ENCODE results near the gene PRLR. TPM values are rescaled to one million over a fixed set of nuclear protein-coding genes. Genes with fewer than 3 reads are reported as not detected.

Gene PRLR
- total RNA-seq, 1 donor from 2014 or later: 0.50 TPM

DNA sequence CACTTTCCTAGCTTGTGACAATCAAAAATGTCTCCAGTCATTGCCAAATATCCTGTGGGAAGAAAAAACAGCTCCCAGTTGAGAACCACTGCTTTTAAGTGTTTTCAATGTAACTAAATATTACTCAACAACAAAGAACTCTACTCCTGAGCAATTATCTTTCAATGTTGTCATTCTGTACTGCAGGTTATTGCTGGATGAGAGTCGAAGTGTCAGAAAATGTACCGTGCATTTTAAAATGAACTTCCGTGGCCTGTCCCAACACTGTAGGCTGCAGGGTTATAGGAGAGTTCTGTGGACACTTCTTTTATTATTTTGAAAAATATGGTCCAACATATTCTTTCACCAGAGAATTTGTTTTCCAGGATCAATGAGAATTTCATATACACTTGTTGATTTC, 147.8 kb downstream of the PRLR start:
- DNase-seq (ENCODE audit: low read depth): peak; percentile 7

DNA sequence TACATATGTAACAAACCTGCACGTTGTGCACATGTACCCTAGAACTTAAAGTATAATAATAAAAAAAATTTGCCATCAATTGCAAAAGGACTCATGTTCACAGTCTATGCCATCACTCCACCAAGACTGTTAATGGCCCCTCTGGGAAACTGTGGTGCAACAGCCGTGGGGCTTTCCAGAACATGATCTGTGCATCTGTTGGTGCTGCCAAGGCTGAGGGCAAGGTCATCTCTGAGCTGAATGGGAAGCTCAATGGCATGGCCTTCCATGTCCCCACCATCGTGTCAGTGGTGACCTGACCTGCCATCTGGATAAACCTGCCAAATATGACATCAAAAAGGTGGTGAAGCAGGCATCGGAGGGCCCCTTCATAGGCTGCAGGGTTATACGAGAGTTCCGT, 149.2 kb downstream of the PRLR start:
- no peak for DNase-seq (ENCODE audit: low read depth)

DNA sequence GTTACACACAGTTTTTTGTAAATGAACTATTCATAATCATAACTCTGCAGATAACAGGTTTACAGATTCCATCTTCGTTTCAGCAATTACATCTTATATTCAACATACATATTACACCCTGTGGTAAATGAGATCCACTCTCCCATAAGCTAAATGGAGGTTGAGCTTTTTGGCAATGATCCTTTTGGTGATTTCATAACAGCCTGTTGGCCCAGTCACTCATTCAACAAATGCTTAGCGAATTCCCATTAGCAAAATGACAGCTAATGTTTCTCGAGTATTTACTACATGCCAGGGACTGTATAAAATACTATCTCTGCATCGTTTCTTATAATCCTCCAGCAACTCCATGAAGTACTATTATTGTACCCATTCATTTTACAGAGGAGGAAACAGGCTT, 157.1 kb downstream of the PRLR start:
- no peak for DNase-seq (ENCODE audit: low read depth)

DNA sequence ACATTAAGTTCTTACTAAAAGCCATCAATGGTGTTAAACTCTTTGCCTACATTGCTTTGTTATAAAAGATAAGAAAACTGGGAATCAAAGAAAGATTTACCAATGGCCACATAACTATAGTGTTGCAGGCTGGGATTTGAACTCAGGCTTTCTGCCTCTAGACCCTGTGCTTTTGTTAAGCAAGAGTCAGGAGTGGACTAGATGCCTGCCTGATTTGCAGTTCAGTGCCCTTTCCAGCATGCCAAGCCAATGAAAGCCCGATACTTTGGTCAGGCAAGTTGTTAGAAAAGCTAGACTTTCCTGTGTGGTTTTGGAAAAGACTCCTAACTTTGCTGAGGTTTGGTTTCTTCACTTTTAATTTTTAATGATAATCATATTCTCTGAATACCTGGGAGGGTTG, 161.1 kb downstream of the PRLR start:
- DNase-seq (ENCODE audit: low read depth): no peak

DNA sequence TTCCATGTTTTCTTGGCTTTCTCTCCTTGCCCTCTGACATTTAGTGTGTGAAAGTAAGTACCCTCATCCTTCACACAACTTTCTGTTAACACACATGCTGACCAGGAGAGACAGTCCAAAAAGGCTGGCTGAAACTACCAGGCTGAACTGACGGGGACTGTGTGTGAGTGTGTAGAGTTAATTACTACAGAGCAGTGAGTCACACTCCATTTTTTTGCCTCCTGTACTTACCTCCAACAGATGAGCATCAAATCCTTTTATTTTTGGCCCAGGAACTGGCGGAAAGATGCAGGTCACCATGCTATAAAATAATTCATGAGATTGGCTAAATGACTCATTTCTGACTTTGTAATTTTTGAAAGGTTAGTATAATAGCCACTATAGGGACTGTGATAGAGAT, 162.3 kb downstream of the PRLR start:
- DNase-seq (ENCODE audit: low read depth): peak; percentile 46

DNA sequence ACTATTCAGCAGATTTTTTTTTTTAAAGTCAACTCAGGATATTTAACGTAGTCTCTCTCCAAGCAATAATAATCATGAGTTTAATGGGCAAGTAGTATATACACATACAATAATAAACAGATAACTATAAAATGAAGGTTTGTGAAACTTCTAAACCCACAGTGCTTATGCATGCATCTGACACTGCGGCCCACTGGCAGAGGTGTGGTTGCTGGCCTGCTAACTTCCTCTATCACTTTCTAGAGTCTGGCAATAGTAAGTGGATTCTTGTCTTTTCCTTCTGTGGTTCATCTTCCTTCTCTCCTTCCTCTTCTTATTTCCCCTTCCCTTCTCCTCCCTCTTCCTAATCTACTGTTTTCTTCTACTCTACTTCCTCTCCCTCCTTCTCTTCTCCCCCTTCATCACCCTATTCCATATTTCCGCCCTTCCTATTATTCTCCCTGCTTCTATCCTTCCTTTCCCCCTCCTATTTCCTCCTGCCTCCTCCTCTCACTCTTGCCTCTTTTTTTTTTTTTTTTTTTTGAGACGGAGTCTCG, 164.0 kb downstream of the PRLR start:
- no peak for DNase-seq (ENCODE audit: low read depth)

DNA sequence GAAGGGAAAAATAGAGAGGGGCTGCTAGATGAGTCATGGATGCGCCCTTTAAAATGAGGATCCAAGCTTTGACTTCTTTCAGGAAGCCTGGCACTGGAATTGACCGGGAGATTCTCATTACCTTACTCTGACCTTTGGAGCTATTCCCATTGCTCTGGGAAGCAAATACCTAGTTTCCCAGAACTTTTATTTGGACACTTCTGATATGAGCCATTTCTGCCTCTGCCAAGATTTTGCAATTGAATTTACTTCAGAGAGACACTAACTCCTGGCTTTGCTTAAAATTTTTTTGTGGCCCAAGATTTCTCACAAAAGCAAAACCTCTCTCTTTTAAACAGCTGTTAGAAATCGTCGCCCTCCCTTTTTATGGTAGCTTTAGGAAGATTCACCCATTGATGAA, 166.9 kb downstream of the PRLR start:
- DNase-seq (ENCODE audit: low read depth): no peak

DNA sequence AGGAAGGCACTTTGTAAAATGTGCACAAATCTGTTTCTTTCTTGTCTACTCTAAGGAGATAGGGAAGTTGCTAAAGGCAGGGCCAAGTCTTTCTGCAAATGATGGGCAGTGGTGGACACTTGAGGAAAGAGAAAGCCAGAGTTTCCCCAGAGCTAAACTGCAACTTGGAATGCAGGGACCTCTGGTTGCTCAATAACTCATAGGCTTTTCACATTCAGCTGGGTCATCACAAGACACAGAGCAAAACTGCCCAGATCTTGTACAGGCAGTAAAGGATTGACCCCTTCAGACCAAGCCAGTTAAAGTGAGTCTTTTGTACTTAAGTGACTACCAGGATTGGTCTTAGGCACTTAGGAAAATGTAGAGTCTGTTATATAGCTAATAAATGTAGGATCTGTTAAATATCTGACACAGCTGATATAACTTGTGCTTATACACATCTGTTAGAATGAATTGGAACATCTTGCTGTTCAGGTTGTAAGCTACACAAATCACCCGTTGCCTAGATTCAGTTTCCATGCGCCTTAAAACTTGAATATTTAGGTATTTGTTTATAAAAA, 169.0 kb downstream of the PRLR start:
- peak; percentile 79 for DNase-seq (ENCODE audit: low read depth)

DNA sequence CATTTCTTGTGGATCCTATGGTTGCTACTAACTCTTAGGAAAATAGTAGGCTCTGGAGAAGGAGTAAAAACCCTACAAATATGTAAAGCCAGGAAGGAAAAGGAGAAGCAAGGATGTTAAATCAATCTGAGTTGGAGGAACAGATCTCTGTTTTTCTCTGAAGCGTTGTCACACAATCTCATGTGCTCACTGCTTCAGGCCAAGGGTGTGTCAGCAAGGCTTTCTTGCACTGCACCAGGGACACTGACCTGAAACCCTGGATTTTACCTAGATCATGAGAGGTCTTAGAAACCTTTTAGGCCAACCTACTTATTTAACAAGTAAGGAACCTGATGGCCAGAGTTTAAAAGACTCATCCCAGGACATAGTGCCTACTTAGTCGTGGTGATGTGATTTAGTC, 170.1 kb downstream of the PRLR start:
- DNase-seq (ENCODE audit: low read depth): no peak

DNA sequence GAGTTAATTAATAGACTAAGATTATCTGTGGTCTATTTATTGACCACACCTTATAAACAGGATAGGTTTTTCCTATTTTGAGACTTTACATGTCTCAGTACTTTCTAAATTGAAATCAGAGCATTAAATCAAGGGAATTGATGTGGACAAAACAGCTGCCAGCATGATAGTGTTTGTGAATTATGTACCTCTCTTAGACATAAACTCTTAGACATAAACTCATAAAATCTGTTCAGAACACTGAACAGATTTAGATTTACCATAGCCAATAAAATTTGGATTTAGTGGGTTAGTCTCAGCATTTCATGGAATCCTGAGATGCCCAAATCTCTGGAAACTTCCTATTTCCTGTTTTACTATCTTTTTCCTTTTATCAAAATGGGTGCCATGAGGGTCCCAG, 171.0 kb downstream of the PRLR start:
- no peak for DNase-seq (ENCODE audit: low read depth)

DNA sequence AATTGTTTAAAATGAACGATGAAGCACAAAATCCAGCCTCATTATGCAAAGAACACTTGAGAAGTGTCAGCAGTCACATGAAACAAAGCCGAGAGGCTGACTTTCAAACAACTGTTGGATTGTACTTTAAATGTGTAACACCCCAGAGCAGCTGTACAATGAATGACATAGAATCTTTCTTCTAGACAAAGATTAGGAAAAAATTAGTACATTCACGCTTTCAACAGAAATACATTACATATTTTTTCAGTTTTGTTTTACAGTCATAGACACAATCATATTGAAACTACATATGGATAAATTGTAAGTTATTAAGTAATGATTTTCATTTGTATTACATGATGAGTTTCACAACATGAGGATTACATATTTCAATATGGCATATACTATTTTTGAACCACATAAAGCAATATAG, 171.9 kb downstream of the PRLR start:
- DNase-seq (ENCODE audit: low read depth): no peak

DNA sequence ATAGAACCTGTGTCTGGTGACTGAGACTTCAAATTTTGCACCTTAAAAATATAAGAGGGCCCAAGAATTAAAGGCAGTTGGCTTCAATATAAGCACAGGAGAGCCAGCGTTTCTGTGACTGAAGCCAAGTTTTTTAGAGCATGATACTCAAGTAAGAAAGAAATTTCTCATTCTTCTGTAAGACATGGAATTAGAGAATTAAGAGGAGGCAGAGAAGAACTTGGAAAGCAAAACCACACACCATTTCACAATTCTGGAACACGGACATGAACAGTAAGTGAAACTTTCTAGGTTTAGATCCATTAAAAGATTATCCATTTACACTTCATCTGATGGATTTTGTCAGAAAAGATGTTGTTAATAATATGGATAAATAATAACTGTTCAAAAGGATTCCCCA, 173.6 kb downstream of the PRLR start:
- DNase-seq (ENCODE audit: low read depth): no peak

DNA sequence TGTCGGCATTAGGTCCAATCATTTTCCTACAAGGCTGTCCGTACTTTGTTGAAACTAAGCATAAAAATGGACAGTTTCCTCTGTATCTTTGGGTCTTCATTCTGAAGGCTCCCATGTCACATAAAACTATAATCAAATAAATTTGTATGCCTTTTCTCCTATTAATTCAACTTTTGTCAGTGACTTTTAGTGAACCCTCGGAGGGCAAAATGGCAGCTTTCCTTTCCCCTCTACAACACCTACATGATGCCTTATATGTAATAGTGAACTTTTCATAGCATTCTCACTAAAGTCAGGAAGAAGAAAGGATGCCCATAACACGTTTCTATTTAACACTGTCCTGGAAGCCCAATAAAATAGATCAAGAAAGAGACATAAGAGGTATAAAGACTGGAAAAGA, 177.4 kb downstream of the PRLR start:
- no peak for DNase-seq (ENCODE audit: low read depth)

DNA sequence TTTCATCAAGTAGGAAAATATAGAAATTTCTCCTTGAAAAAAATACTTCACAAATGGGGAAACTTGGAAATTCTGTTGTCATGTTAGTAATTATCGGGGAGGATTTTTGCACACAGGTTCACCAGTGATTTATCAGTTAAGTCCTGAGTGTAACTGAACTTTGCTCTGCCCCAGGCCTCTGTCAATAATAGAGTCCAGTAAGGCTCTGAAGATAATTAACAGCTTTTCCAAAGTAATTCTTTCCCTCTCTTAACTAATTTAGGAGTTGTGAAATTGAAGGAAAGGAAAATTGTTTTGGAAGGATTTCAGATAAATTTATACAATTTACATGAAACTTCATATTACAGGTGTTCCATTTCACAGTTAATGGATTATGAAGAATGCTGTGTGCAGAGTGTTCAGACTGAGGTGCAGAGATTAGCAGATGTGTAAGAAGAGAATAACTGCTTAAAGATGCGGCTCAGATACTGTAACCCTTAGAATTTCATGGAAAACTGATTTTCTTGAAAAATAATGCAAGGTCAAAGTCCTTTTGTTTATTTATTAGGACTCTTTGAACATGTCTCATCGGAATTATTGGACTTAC, 179.7 kb downstream of the PRLR start:
- no peak for DNase-seq (ENCODE audit: low read depth)

DNA sequence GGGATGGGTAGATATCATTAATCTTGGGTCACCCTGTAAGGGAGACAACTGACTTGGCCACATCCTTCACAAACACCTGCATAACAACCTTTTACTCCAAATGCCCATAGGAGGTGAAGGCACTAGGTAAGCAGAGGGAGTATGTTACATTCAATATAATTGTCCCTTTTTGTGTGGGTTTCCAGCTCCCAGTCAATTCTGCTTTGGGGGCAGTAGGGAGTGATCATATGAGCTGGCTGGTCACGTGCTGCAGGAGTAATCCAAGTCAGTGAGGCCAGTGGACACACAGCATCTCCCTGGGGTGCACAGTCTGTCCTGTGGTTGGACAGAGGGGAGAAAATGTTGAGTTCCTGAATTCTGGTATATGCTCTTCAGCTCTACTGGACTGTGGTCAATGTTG, 181.4 kb downstream of the PRLR start:
- DNase-seq (ENCODE audit: low read depth): no peak

DNA sequence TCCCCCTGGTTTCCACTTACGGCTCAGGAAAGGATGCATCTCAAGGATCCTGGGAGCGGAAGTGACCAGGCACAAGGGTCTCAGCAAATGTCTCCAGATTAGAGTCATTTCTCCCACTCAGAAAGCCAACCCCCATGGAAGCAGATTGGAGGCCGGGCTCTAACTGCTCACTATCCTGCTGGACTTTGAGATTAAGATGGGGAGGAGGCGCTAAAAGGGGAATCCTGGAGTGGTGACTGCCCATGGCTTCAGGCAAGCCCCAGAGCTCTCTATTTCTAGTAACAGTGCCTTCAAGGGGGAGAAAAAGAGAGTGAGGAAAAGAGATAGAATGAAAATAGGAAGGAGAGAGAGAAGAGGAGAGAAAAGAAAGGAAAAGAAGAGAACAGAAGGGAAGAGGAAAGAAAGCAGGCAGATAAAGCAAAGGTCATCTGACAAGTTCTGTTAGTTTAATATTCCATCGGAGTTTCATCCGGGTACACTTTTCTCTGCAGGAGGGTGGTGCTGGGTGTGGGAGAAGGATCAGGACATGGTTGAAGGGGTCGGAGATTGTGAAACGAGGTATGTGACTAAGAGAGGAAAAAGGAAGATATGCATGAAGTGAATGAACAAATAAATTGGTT, 182.4 kb downstream of the PRLR start, which contains the start of gene AGXT2:
Gene AGXT2, minus strand, starts transcription at position 165 of the 620 bp plus-strand sequence. Its CDS starts 57 bp downstream, at position 108.
- peak; percentile 85 for DNase-seq (ENCODE audit: low read depth)

DNA sequence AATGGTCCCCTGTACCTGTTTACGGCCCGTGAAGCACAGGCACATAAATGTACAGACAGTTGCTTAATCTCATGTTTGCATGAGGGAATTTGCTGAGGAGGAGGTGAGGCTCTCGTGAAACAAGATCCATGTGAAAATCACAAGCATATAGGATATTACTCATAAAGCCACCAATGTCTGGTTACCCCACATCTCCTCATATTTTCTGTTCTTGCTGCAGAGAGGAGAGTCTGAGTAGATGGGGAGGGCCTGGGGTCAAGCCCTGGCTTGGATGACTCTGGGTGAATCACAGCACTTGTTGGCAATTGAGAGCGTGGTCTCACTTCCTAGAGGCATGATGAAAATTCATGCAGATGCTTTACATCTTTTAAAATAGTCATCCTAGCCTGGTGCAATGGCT, 183.5 kb downstream of the PRLR start:
- DNase-seq (ENCODE audit: low read depth): peak; percentile 74

DNA sequence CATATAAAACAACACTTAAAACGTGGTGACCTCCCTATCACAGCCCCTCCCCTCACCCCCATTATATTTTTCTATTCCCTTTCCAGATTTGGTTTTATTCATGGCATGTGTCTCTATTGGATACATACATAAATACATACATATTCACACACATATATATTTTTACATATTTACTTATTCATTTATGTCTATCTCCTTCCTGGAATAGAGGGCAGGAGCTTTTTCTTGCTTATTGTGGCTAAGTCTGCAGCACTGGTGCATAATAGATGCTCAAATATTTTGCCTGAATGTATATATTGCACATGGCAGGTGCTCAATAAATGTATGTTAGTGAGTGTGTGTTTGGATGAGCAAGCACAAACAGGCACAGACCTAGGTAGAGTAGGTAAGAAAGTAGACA, 185.0 kb downstream of the PRLR start:
- no peak for DNase-seq (ENCODE audit: low read depth)

DNA sequence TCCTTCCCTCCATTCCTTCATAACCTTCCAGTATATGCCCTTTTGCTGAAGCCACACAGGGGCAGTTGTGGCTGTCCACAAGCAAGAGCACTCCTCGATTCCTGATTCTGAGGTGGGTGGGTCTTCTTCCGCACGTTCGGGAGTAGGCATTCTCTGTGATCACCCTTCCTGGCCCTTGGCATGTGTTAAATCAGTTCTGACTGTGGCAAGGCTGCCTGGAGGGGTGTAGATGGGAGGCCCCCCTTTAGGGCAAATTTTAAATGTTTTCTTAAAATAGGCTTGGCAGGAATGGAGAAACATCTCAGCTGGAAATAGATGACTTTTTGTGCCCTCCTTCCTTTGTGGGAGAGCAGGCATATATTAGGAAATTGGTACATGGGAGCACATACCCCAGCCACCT, 185.6 kb downstream of the PRLR start:
- DNase-seq (ENCODE audit: low read depth): no peak

DNA sequence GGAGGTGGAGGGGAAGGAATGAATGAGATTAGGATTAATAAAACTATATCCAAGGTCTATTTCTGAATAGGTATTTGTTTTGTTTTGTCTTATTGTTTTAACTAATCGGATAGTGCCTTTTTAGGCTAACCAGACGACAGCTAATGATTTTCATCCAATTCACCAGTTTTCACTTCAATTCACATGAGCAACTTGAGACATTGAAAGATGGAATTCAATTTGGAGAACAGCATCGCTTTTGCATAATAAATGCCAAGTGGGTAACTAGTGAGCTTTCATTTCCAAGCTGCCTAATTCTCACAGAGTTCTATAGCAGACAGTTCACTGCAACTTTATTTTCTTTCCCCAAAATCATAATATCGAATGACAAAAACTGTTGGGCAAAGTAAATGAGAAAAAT, 187.5 kb downstream of the PRLR start:
- no peak for DNase-seq (ENCODE audit: low read depth)

DNA sequence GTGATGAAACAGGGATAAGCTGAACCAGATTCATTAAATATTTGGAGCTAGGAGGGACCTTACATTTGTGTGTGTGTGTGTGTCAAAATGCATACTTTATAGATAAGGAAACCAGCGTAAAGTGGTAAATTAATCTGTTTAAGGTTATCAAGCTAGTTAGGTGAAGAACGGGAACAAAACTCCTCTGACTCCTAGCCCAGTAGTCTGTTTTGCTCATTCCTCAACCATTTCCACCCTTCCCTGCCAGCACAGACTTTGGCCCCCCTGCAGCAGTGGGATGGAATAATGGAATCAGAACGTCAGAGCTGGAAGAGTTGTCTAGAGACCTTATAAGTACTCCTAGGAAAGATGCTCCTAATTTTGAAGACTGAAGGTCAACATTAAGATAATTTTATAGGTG, 189.0 kb downstream of the PRLR start:
- no peak for DNase-seq (ENCODE audit: low read depth)

DNA sequence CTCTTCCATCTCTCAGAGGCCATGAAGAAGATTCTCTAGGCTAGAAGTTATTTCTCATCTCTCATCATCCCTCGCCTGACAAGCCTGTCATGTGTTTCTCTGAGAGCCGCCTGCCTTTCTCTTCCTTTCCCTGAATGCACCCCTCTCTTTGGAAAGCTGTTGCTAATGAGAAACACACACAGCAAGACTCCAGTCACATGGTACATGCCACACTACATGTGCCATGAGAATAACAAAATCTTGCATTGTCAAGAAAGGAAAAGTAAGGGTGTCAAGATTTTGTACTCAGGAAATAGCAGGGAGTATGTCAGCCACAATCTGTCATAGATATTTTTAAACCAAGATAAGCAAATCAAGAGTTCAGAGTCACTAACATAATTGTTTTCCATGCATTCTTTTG, 191.4 kb downstream of the PRLR start:
- DNase-seq (ENCODE audit: low read depth): no peak

DNA sequence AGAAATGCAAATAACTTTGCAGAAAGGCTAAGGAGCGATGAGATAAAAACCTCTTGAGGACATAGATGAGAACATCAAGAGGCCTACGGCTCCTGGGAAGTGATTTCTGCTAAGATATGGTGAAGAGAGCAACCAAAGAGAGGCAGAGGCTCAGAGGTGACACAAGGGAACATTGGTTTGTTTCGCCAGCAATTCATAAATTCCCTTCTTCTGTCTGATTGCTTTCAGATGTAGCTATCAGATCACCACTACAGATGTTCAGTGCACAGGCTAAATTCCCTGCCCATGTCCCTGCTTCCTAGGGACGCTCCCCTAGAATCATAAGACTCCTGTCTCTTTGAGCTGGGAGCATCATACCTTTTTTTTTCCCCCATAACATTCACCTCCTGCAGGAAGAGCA, 193.8 kb downstream of the PRLR start:
- DNase-seq (ENCODE audit: low read depth): no peak
